ENCODE results near the gene ZNF444.

ZNF444 gene

GRCh38 chr19:56140583-56141416, at the start of gene ZNF444:
Gene ZNF444, plus strand, starts transcription at chr19:56141287. Its CDS starts 5,625 bp downstream, at chr19:56146912.
- peak within 1 kb of the TSS; percentile 53 for H3K9ac ChIP-seq (ENCODE audit: insufficient read length, low read depth)

GRCh38 chr19:56091751-56092546, 49.1 kb upstream of the ZNF444 start:
- Histone ChIP-seq H3K9ac (ENCODE audit: insufficient read length, low read depth) (no peak overlapping the region), H3K36me3 (ENCODE audit: insufficient read depth, insufficient read length, low read length) (peaks cover 54% of the 10 kb centered on the region), H3K27me3 (ENCODE audit: insufficient read depth, insufficient read length) (no peaks in the 10 kb centered on the region), H3K4me3 (ENCODE audit: insufficient read length, low read depth) (no peak overlapping the region), H3K9me3 (ENCODE audit: insufficient read depth, low read length) (no peaks in the 10 kb centered on the region), H3K4me1 (ENCODE audit: insufficient read depth, insufficient read length) (peaks cover 4% of the 10 kb centered on the region)
- no peak for DNase-seq (ENCODE audit: low read depth, low spot score)
- no peak for TF ChIP-seq YY1 (IDR thresholded peaks at IDR 0.05; ENCODE audit: insufficient read depth, insufficient read length)
- TF ChIP-seq ZNF274 (IDR thresholded peaks at IDR 0.05; ENCODE audit: low read depth, low read length): no peak
- TF ChIP-seq SUZ12 (IDR thresholded peaks at IDR 0.05; ENCODE audit: extremely low read depth, insufficient read depth, insufficient read length): no peak

More at GRCh38 chr19:56140583-56141416, at the start of gene ZNF444:
- peak within 1 kb of the TSS; percentile 53 for H3K4me3 ChIP-seq (ENCODE audit: insufficient read length, low read depth)
- H3K27me3 ChIP-seq (ENCODE audit: insufficient read depth, insufficient read length): no peaks in the 10 kb centered on the region
- TF ChIP-seq YY1 (IDR thresholded peaks at IDR 0.05; ENCODE audit: insufficient read depth, insufficient read length): peak; percentile 46
- no peak for TF ChIP-seq ZNF274 (IDR thresholded peaks at IDR 0.05; ENCODE audit: low read depth, low read length)
- H3K9me3 ChIP-seq (ENCODE audit: insufficient read depth, low read length): no peaks in the 10 kb centered on the region
- peaks cover 9% of the 10 kb centered on the region for H3K4me1 ChIP-seq (ENCODE audit: insufficient read depth, insufficient read length)
- H3K36me3 ChIP-seq (ENCODE audit: insufficient read depth, insufficient read length, low read length): peaks cover 29% of the 10 kb centered on the region
- peak; percentile 90 for DNase-seq (ENCODE audit: low read depth, low spot score)

GRCh38 chr19:56092685-56093631, 48.1 kb upstream of the ZNF444 start:
- peaks cover 63% of the 10 kb centered on the region for H3K36me3 ChIP-seq (ENCODE audit: insufficient read depth, insufficient read length, low read length)
- peaks cover 4% of the 10 kb centered on the region for H3K4me1 ChIP-seq (ENCODE audit: insufficient read depth, insufficient read length)
- no peak overlapping the region for H3K9ac ChIP-seq (ENCODE audit: insufficient read length, low read depth)
- H3K27me3 ChIP-seq (ENCODE audit: insufficient read depth, insufficient read length): no peaks in the 10 kb centered on the region
- no peaks in the 10 kb centered on the region for H3K9me3 ChIP-seq (ENCODE audit: insufficient read depth, low read length)
- no peak overlapping the region for H3K4me3 ChIP-seq (ENCODE audit: insufficient read length, low read depth)
- no peak for DNase-seq (ENCODE audit: low read depth, low spot score)
- TF ChIP-seq YY1 (IDR thresholded peaks at IDR 0.05; ENCODE audit: insufficient read depth, insufficient read length): no peak
- TF ChIP-seq ZNF274 (IDR thresholded peaks at IDR 0.05; ENCODE audit: low read depth, low read length): no peak
- TF ChIP-seq SUZ12 (IDR thresholded peaks at IDR 0.05; ENCODE audit: extremely low read depth, insufficient read depth, insufficient read length): no peak

GRCh38 chr19:56094449-56094848, 46.6 kb upstream of the ZNF444 start:
- H3K4me1 ChIP-seq (ENCODE audit: insufficient read depth, insufficient read length): peaks cover 4% of the 10 kb centered on the region
- no peaks in the 10 kb centered on the region for H3K27me3 ChIP-seq (ENCODE audit: insufficient read depth, insufficient read length)
- H3K9me3 ChIP-seq (ENCODE audit: insufficient read depth, low read length): no peaks in the 10 kb centered on the region
- no peak overlapping the region for H3K9ac ChIP-seq (ENCODE audit: insufficient read length, low read depth)
- no peak for DNase-seq (ENCODE audit: low read depth, low spot score)
- TF ChIP-seq ZNF274 (IDR thresholded peaks at IDR 0.05; ENCODE audit: low read depth, low read length) (no peak), YY1 (IDR thresholded peaks at IDR 0.05; ENCODE audit: insufficient read depth, insufficient read length) (no peak), SUZ12 (IDR thresholded peaks at IDR 0.05; ENCODE audit: extremely low read depth, insufficient read depth, insufficient read length) (no peak)
- H3K36me3 ChIP-seq (ENCODE audit: insufficient read depth, insufficient read length, low read length): peaks cover 64% of the 10 kb centered on the region
- no peak overlapping the region for H3K4me3 ChIP-seq (ENCODE audit: insufficient read length, low read depth)

GRCh38 chr19:56096665-56097064, 44.4 kb upstream of the ZNF444 start:
- TF ChIP-seq SUZ12 (IDR thresholded peaks at IDR 0.05; ENCODE audit: extremely low read depth, insufficient read depth, insufficient read length) (no peak), ZNF274 (IDR thresholded peaks at IDR 0.05; ENCODE audit: low read depth, low read length) (no peak), YY1 (IDR thresholded peaks at IDR 0.05; ENCODE audit: insufficient read depth, insufficient read length) (no peak)
- H3K9me3 ChIP-seq (ENCODE audit: insufficient read depth, low read length): no peaks in the 10 kb centered on the region
- H3K36me3 ChIP-seq (ENCODE audit: insufficient read depth, insufficient read length, low read length): peaks cover 72% of the 10 kb centered on the region

GRCh38 chr19:56097306-56097705, 43.8 kb upstream of the ZNF444 start:
- Histone ChIP-seq H3K27me3 (ENCODE audit: insufficient read depth, insufficient read length) (no peaks in the 10 kb centered on the region), H3K4me3 (ENCODE audit: insufficient read length, low read depth) (no peak overlapping the region), H3K36me3 (ENCODE audit: insufficient read depth, insufficient read length, low read length) (peaks cover 76% of the 10 kb centered on the region), H3K9me3 (ENCODE audit: insufficient read depth, low read length) (no peaks in the 10 kb centered on the region), H3K9ac (ENCODE audit: insufficient read length, low read depth) (no peak overlapping the region), H3K4me1 (ENCODE audit: insufficient read depth, insufficient read length) (peaks cover 4% of the 10 kb centered on the region)
- no peak for DNase-seq (ENCODE audit: low read depth, low spot score)
- TF ChIP-seq SUZ12 (IDR thresholded peaks at IDR 0.05; ENCODE audit: extremely low read depth, insufficient read depth, insufficient read length) (no peak), YY1 (IDR thresholded peaks at IDR 0.05; ENCODE audit: insufficient read depth, insufficient read length) (no peak), ZNF274 (IDR thresholded peaks at IDR 0.05; ENCODE audit: low read depth, low read length) (no peak)

More at GRCh38 chr19:56096665-56097064, 44.4 kb upstream of the ZNF444 start:
- Histone ChIP-seq H3K4me3 (ENCODE audit: insufficient read length, low read depth) (no peak overlapping the region), H3K9ac (ENCODE audit: insufficient read length, low read depth) (no peak overlapping the region), H3K27me3 (ENCODE audit: insufficient read depth, insufficient read length) (no peaks in the 10 kb centered on the region), H3K4me1 (ENCODE audit: insufficient read depth, insufficient read length) (peaks cover 4% of the 10 kb centered on the region)
- no peak for DNase-seq (ENCODE audit: low read depth, low spot score)
